Mammary epithelial cell (primary cell): ENCODE data around the gene CDH10.

Experiments
- EZH2 ChIP-seq: IDR thresholded peaks from 2 replicates; pipeline ENCODE4 v1.6.1; 2012; ENCODE audit warnings: low read length, inconsistent platforms, borderline replicate concordance
- TF ChIP-seq, protein P1 (sequence below), 2 donors: IDR thresholded peaks in 1 of 2; conservative IDR thresholded peaks in 1 of 2; 2 replicates each; pipeline ENCODE4 v1.5.1; 2011 to 2012; ENCODE audit warnings: inconsistent platforms in 2 of 2, low read length in 2 of 2, mild to moderate bottlenecking in 2 of 2, control low read depth in 1 of 2, low read depth in 1 of 2; ENCODE audit not compliant: insufficient read depth in 1 of 2; ENCODE audit errors: extremely low read depth in 1 of 2

DNA sequence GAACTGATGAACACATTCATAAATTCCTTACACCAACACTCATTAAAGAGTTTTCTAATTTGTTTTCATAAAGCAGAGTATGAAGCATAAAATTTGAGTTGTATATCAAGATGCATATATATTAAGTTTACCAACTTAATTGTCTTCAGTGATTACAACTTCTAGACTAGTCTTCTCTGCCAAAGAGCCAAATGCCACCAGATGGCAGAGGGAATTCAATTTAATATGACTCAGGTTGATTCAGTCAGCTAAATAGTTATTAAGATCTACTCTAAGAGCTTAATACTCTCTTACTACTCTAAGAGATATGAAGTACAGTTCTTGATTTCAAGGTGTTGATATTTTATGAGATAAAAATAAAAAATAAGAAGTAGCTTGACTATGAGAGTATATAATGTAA is 53.4 kb downstream of the CDH10 start:
- TF ChIP-seq, protein P1, sequence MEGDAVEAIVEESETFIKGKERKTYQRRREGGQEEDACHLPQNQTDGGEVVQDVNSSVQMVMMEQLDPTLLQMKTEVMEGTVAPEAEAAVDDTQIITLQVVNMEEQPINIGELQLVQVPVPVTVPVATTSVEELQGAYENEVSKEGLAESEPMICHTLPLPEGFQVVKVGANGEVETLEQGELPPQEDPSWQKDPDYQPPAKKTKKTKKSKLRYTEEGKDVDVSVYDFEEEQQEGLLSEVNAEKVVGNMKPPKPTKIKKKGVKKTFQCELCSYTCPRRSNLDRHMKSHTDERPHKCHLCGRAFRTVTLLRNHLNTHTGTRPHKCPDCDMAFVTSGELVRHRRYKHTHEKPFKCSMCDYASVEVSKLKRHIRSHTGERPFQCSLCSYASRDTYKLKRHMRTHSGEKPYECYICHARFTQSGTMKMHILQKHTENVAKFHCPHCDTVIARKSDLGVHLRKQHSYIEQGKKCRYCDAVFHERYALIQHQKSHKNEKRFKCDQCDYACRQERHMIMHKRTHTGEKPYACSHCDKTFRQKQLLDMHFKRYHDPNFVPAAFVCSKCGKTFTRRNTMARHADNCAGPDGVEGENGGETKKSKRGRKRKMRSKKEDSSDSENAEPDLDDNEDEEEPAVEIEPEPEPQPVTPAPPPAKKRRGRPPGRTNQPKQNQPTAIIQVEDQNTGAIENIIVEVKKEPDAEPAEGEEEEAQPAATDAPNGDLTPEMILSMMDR (conservative IDR thresholded peaks at IDR 0.05 in 1 of 2, IDR thresholded peaks at IDR 0.05 in 1 of 2; ENCODE audit: extremely low read depth in 1 of 2, insufficient read depth in 1 of 2, low read depth in 1 of 2, low read length in 2 of 2): no peak
- TF ChIP-seq EZH2: no peak
